Gastroesophageal sphincter (tissue), 4 donors: Measurements from ENCODE around the gene GPX1. TPM values are rescaled to one million over a fixed set of nuclear protein-coding genes. Genes with fewer than 3 reads are reported as not detected.
"Not testable (repeated sequence)": the region's sequence is repeated elsewhere in the genome, so short reads cannot be mapped to it uniquely, and the experiment has no call there.

Source experiments
- ATAC-seq: fragments of 150-250 bp; one replicate; pipeline ENCODE4 v1.9.1; 2016; ENCODE audit warnings: mild to moderate bottlenecking, moderate library complexity
- H3K27ac ChIP-seq, 4 donors: fragments of 200-600 bp; sonication (generic) in 3 of 4; 1 replicate in 3 of 4; 2 replicates in 1 of 4; pipeline ENCODE4 v1.5.1; 2016 to 2019
- H3K27me3 ChIP-seq: fragments of 200-600 bp; sonication (generic); one replicate; pipeline ENCODE4 v1.5.1; 2019
- H3K36me3 ChIP-seq, 2 donors: fragments of 200-600 bp; sonication (generic); one replicate each; pipeline ENCODE4 v1.5.1; 2019; ENCODE audit warnings: control low read depth in 1 of 2
- H3K4me1 ChIP-seq, 3 donors: fragments of 200-600 bp; sonication (generic); 1 replicate in 2 of 3; 2 replicates in 1 of 3; pipeline ENCODE4 v1.5.1; 2016 to 2019; ENCODE audit warnings: control low read depth in 2 of 3
- H3K4me3 ChIP-seq, 2 donors: fragments of 200-600 bp; sonication (generic); one replicate each; pipeline ENCODE4 v1.5.1; 2019; ENCODE audit warnings: mild to moderate bottlenecking in 1 of 2, moderate library complexity in 1 of 2
- H3K9me3 ChIP-seq, 3 donors: fragments of 200-600 bp; sonication (generic); one replicate each; pipeline ENCODE4 v1.5.1; 2017 to 2019; ENCODE audit warnings: control low read depth in 2 of 3
- EP300 ChIP-seq: sonication (generic); formaldehyde crosslinking; IDR thresholded peaks from one replicate; pipeline ENCODE4 v1.6.1; 2017; ENCODE audit warnings: antibody characterized with exemption, mild to moderate bottlenecking
- POLR2A ChIP-seq, 2 donors: fragments of 450-650 bp; IDR thresholded peaks; one replicate each; pipeline ENCODE4 v1.6.1; 2017; ENCODE audit warnings: antibody characterized with exemption in 2 of 2, mild to moderate bottlenecking in 2 of 2, moderate library complexity in 1 of 2
- POLR2AphosphoS5 ChIP-seq: sonication (generic); formaldehyde crosslinking; IDR thresholded peaks from one replicate; pipeline ENCODE4 v1.6.1; 2017; ENCODE audit warnings: antibody characterized with exemption
- WGBS, 2 donors: methylation state at CpG; one replicate each; pipeline ENCODE4 v1.1.5; 2018; ENCODE audit warnings: low coverage in 1 of 2; 5-methylcytosine and 5-hydroxymethylcytosine counted together
- total RNA-seq, 4 donors: library from RNA; depleted of rRNA; stranded (reverse); fragments of >200 nt; gene quantifications; one replicate each; pipeline ENCODE4 v1.1.0, GENCODE V29; 2016
- TF ChIP-seq, protein P1 (sequence below), 4 experiments: fragments of 200-600 bp in 2 of 4; fragments of 450-650 bp in 2 of 4; sonication (generic) in 1 of 4; IDR thresholded peaks; one replicate each; pipeline ENCODE4 v1.5.1; 2017 to 2019; ENCODE audit warnings: antibody characterized with exemption in 4 of 4, mild to moderate bottlenecking in 2 of 4, moderate library complexity in 2 of 4

GPX1 gene
- total RNA-seq, 4 donors from 2014 or later, result 129 to 285 (median 209) TPM

DNA sequence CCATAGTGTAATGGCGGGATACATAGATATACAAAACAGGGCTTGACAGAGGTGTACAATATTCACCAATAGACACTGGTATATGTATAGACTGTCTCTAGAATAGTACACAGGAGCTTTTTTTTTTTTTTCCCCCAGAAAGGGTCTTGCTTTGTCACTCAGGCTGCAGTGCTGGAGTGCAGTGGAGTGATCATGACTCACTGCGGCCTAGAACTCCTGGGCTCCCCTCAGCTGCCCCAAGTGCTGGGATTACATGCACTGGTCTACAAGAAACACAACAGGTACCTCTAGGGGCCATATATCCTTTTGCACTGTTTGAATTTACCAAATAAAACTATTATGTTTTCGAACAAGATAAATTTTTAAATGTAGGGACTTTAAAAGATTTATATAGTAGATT is 41.3 kb upstream of the GPX1 start:
- 90 to 100% methylated on average over 3 of the region's 3 CpGs for WGBS, 2 donors
- Histone ChIP-seq H3K4me3 (no peak overlapping the region), H3K27ac (no peak overlapping the region), H3K27me3 (no peaks in the 10 kb centered on the region), H3K36me3 (peaks cover 0 to 29% of the 10 kb centered on the region in 2 donors), H3K9me3 (no peaks in the 10 kb centered on the region), H3K4me1 (peaks cover 0 to 99% (median 43%) of the 10 kb centered on the region in 3 donors)
- TF ChIP-seq EP300, result no peak
- TF ChIP-seq, protein P1, sequence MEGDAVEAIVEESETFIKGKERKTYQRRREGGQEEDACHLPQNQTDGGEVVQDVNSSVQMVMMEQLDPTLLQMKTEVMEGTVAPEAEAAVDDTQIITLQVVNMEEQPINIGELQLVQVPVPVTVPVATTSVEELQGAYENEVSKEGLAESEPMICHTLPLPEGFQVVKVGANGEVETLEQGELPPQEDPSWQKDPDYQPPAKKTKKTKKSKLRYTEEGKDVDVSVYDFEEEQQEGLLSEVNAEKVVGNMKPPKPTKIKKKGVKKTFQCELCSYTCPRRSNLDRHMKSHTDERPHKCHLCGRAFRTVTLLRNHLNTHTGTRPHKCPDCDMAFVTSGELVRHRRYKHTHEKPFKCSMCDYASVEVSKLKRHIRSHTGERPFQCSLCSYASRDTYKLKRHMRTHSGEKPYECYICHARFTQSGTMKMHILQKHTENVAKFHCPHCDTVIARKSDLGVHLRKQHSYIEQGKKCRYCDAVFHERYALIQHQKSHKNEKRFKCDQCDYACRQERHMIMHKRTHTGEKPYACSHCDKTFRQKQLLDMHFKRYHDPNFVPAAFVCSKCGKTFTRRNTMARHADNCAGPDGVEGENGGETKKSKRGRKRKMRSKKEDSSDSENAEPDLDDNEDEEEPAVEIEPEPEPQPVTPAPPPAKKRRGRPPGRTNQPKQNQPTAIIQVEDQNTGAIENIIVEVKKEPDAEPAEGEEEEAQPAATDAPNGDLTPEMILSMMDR (IDR thresholded peaks at IDR 0.05), result no peak
- no peak for TF ChIP-seq POLR2AphosphoS5
- TF ChIP-seq POLR2A (IDR thresholded peaks at IDR 0.05), result no peak
- no peak for ATAC-seq

DNA sequence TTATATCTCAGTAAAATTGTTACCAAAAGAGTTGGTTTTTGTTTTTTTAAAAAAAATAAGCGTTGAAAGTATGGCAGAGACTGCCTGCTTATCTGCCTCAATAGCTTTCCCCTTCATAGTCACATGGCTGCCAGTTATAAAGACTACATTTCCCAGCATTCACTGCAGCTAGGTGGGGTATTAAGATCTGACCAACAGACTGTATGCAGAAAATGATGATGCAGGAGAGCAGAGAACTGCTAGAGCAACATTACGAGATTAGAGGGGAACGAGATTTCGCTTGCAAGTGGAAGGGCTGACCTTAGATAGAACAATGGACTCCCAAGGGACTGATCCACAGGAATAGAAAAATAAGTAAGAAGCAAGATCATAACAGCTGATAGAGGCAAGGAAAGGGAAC is 39.3 kb upstream of the GPX1 start:
- Histone ChIP-seq H3K4me1 (peaks cover 0 to 98% (median 52%) of the 10 kb centered on the region in 3 donors), H3K27me3 (no peaks in the 10 kb centered on the region), H3K4me3 (no peak overlapping the region), H3K27ac (peak overlapping the region in 3 of 4 donors; percentile 37 to 54 (median 49)), H3K9me3 (no peaks in the 10 kb centered on the region), H3K36me3 (peaks cover 0 to 19% of the 10 kb centered on the region in 2 donors)
- no peak for TF ChIP-seq POLR2AphosphoS5
- TF ChIP-seq, protein P1 (IDR thresholded peaks at IDR 0.05), result no peak
- no peak for TF ChIP-seq EP300
- TF ChIP-seq POLR2A (IDR thresholded peaks at IDR 0.05), result no peak
- ATAC-seq, result peak; percentile 70
- WGBS, 2 donors, result 42 to 67% methylated on average over 1 to 4 of the region's 4 CpGs

DNA sequence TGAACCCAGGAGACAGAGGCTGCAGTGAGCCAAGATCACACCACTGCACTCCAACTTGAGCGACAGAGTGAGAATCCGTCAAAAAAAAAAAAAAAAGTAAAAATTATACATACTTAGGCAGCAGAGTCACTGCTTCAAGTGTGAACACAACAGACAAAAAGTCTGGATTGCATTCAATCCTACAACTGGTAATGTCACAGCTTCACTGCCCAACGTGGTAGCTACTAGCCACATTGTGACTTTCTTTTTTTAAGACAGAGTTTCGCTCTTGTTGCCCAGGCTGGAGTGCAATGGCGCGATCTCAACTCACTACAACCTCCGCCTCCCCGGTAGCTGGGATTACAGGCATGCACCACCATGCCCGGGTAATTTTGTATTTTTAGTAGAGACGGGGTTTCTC is 33.2 kb upstream of the GPX1 start:
- H3K27ac ChIP-seq, H3K27me3 ChIP-seq, H3K4me3 ChIP-seq, ATAC-seq, H3K9me3 ChIP-seq: not testable (repeated sequence)
- WGBS, 2 donors, result 75 to 87% methylated on average over 7 to 10 of the region's 10 CpGs
- Histone ChIP-seq H3K4me1 (peaks cover 0 to 90% (median 14%) of the 10 kb centered on the region in 3 donors), H3K36me3 (peaks cover 0 to 12% of the 10 kb centered on the region in 2 donors)

DNA sequence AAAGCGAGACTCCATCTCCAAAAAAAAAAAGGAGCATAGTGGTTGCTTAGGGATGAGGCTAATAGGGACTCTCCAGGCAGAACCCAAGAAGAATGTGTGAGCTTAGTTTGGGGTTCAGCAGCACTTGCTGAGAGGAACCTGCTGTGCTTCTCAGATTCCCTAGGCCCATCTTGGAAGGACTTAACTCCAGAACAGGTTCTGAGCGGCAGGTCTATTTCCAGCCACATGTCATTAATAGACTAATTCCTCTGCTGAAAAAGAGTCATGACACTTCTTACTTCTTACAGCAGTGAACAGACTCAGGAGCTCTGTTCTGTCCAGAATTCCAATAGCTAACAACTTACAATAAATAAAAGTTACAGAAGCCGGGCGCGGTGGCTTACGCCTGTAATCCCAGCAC is 31.1 kb upstream of the GPX1 start:
- TF ChIP-seq EP300, result no peak
- TF ChIP-seq POLR2A (IDR thresholded peaks at IDR 0.05), result no peak
- TF ChIP-seq POLR2AphosphoS5, result no peak
- TF ChIP-seq, protein P1 (IDR thresholded peaks at IDR 0.05), result no peak
- H3K36me3 ChIP-seq, result no peaks in the 10 kb centered on the region
- no peak overlapping the region for H3K27ac ChIP-seq
- H3K4me1 ChIP-seq, result peaks cover 0 to 90% (median 7%) of the 10 kb centered on the region in 3 donors
- no peaks in the 10 kb centered on the region for H3K9me3 ChIP-seq
- no peaks in the 10 kb centered on the region for H3K27me3 ChIP-seq
- WGBS, 2 donors, result 98 to 100% methylated on average over 1 to 6 of the region's 6 CpGs
- no peak overlapping the region for H3K4me3 ChIP-seq
- ATAC-seq, result no peak

DNA sequence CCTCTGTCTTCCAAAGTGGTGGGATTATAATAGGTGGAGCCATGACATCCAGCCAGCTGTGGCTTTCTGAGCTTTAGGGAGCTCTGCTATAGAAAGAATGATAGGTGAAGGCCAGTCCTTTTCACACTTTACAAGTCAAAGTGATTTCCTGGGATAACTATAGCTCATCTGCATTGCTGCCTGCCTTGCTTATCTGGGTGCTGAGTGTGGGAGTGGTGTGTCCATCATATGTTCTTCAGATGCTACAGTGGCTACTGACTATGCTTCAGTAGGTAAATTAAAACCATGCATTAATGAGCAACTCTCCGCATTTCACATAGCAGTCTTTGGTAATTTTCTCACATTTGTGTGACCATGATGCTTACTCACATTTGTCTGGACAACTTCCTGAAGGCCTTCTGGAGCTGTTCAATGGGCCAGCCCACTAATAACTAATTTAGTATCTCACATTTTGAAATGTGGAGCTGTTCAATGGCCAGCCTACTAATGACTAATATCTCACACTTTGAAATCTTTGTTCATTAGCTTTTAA is 30.2 kb upstream of the GPX1 start:
- no peak for ATAC-seq
- 92 to 100% methylated on average over 1 of the region's 1 CpG for WGBS, 2 donors
- Histone ChIP-seq H3K4me1 (peaks cover 0 to 91% (median 12%) of the 10 kb centered on the region in 3 donors), H3K27me3 (no peaks in the 10 kb centered on the region), H3K27ac (no peak overlapping the region), H3K4me3 (no peak overlapping the region), H3K9me3 (no peaks in the 10 kb centered on the region), H3K36me3 (no peaks in the 10 kb centered on the region)
- no peak for TF ChIP-seq EP300
- TF ChIP-seq POLR2AphosphoS5, result no peak

DNA sequence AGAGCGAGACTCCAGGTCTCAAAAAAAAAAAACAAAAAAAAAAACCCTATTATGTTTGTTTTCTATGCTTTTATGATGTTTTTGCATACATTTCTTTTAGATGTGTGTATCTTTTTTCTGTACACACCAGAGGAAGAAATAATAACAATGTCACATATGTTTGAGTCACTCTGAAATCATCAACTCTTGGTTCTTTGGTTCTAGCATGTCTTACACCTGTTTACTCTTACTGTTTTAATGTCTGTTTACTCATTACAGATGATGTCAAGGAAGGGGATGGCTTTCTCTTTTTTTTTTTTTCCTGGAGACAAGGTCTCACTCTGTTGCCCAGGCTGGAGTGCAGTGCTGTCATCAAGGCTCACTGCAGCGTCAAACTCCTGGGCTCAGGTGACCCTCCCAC is 29.6 kb upstream of the GPX1 start:
- no peak for ATAC-seq
- H3K27ac ChIP-seq, result no peak overlapping the region
- no peak overlapping the region for H3K4me3 ChIP-seq
- H3K27me3 ChIP-seq, result no peaks in the 10 kb centered on the region
- peaks cover 0 to 92% (median 7%) of the 10 kb centered on the region in 3 donors for H3K4me1 ChIP-seq
- H3K36me3 ChIP-seq, result no peaks in the 10 kb centered on the region
- no peaks in the 10 kb centered on the region for H3K9me3 ChIP-seq
- TF ChIP-seq, protein P1 (IDR thresholded peaks at IDR 0.05), result no peak
- 90 to 93% methylated on average over 1 to 2 of the region's 2 CpGs for WGBS, 2 donors
